ENCODE measurements around the gene FBXW9.
"Not testable (repeated sequence)": the region's sequence is repeated elsewhere in the genome, so short reads cannot be mapped to it uniquely, and the experiment has no call there.

The FBXW9 gene

GRCh38 chr19:12715102-12715501, 18.7 kb upstream of the FBXW9 start:
- no peak for TF ChIP-seq TCF4 (CRISPR knock-in tag; IDR thresholded peaks at IDR 0.05; ENCODE audit: borderline replicate concordance)
- TF ChIP-seq, protein P1, sequence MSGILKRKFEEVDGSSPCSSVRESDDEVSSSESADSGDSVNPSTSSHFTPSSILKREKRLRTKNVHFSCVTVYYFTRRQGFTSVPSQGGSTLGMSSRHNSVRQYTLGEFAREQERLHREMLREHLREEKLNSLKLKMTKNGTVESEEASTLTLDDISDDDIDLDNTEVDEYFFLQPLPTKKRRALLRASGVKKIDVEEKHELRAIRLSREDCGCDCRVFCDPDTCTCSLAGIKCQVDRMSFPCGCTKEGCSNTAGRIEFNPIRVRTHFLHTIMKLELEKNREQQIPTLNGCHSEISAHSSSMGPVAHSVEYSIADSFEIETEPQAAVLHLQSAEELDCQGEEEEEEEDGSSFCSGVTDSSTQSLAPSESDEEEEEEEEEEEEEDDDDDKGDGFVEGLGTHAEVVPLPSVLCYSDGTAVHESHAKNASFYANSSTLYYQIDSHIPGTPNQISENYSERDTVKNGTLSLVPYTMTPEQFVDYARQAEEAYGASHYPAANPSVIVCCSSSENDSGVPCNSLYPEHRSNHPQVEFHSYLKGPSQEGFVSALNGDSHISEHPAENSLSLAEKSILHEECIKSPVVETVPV (CRISPR knock-in tag; IDR thresholded peaks at IDR 0.05): no peak
- TF ChIP-seq TOX (CRISPR knock-in tag; IDR thresholded peaks at IDR 0.05; ENCODE audit: borderline replicate concordance): no peak
- TF ChIP-seq ZNF565 (CRISPR knock-in tag; conservative IDR thresholded peaks at IDR 0.05; ENCODE audit: low read depth): no peak
- no peak for TF ChIP-seq ZNF8 (CRISPR knock-in tag; IDR thresholded peaks at IDR 0.05)
- TF ChIP-seq BACH2 (CRISPR knock-in tag; IDR thresholded peaks at IDR 0.05; ENCODE audit: borderline replicate concordance): no peak
- no peak for TF ChIP-seq ZFP30 (CRISPR knock-in tag; IDR thresholded peaks at IDR 0.05)
- ATAC-seq: no peak

DNA sequence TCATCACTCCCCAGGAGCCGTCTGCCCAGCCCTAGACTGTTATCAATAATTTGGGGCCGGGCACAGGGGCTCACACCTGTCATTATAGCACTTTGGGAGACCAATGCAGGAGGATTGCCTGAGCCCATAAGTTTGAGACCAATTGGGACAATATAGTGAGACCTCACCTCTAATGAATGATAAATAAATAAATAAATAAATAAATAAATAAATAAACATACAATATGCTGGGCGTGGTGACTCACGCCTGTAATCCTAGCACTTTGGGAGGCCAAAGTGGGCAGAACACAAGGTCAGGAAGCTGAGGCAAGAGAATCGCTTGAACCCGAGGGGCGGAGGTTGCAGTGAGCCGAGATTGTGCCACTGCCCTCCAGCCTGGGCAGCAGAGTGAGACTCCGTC, 16.9 kb upstream of the FBXW9 start:
- not testable (repeated sequence) for ATAC-seq

DNA sequence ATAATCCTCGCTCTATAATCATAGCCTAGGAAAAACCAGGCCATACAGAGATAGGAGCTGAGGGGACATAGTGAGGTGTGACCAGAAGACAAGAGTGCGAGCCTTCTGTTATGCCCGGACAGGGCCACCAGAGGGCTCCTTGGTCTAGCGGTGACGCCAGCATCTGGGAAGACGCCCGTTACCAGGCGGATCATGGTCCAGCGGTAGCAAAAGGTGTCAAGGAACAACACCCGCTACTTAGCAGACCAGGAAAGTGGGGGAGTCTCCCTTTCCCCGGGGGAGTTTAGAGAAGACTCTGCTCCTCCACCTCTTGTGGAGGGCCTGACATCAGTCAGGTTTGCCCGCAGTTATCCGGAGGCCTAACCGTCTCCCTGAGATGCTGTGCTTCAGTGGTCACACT, 15.6 kb upstream of the FBXW9 start:
- not testable (repeated sequence) for ATAC-seq

DNA sequence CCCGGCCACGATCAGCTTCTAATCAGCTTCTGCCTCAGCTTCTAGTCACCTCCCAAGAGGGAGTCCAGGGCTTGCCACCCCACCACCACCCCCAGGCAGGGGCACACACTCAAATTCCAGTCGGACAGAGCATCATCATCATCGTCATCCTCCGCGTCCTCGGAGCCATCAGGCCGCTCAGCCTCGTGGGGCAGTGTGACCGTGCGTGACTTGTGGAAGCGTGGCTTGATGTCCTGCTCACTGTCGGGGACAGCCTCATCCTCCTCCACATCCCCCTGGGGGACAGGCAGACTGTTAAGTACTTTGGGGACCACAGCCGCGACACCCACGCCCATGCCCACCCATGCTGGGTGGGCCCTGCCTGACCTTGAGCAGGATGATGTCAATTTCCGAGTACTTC, 14.8 kb upstream of the FBXW9 start:
- TF ChIP-seq ZNF70 (CRISPR knock-in tag; IDR thresholded peaks at IDR 0.05) (no peak), ESRRG (CRISPR knock-in tag; IDR thresholded peaks at IDR 0.05) (no peak), PATZ1 (CRISPR knock-in tag; IDR thresholded peaks at IDR 0.05; ENCODE audit: borderline replicate concordance) (no peak), RARB (CRISPR knock-in tag; IDR thresholded peaks at IDR 0.05) (no peak), PPARA (CRISPR knock-in tag; IDR thresholded peaks at IDR 0.05; ENCODE audit: borderline replicate concordance) (no peak), OSR1 (CRISPR knock-in tag; IDR thresholded peaks at IDR 0.05) (no peak), ZC3H10 (CRISPR knock-in tag; IDR thresholded peaks at IDR 0.05) (no peak), TCF4 (CRISPR knock-in tag; IDR thresholded peaks at IDR 0.05; ENCODE audit: borderline replicate concordance) (no peak)
- no peak for ATAC-seq

GRCh38 chr19:12708641-12709040, 12.2 kb upstream of the FBXW9 start:
- TF ChIP-seq ZC3H10 (CRISPR knock-in tag; IDR thresholded peaks at IDR 0.05) (no peak), ZNF8 (CRISPR knock-in tag; IDR thresholded peaks at IDR 0.05) (no peak), PPARA (CRISPR knock-in tag; IDR thresholded peaks at IDR 0.05; ENCODE audit: borderline replicate concordance) (no peak), ZFP30 (CRISPR knock-in tag; IDR thresholded peaks at IDR 0.05) (no peak)
- ATAC-seq: no peak

DNA sequence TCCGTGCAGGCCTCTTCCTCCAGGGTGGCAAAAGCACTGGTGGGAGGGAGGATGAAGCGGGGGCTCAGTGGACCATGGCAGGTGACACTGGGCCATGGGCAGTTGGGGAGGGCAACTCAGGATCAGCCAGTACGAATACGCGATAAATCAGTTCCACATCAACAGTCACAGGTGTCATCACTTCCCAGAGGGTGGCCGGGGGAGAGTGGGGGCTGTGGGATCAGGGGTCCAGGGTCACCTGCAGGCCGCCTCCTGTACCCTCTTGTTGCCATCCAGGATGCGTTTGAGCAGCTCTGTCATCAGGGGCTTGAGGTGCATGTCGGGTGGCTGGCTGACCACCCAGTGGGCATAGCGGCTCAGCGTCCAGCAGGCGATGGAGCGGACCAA, 9.9 kb upstream of the FBXW9 start:
- no peak for ATAC-seq
- TF ChIP-seq TOX (CRISPR knock-in tag; IDR thresholded peaks at IDR 0.05; ENCODE audit: borderline replicate concordance) (no peak), ESRRG (CRISPR knock-in tag; IDR thresholded peaks at IDR 0.05) (no peak), ZC3H10 (CRISPR knock-in tag; IDR thresholded peaks at IDR 0.05) (no peak), ISL1 (CRISPR knock-in tag; IDR thresholded peaks at IDR 0.05) (no peak), BACH2 (CRISPR knock-in tag; IDR thresholded peaks at IDR 0.05; ENCODE audit: borderline replicate concordance) (no peak), POU6F1 (CRISPR knock-in tag; IDR thresholded peaks at IDR 0.05; ENCODE audit: borderline replicate concordance, low read depth) (no peak), ARNTL (CRISPR knock-in tag; IDR thresholded peaks at IDR 0.05; ENCODE audit: borderline replicate concordance, low read depth) (no peak), CSDC2 (CRISPR knock-in tag; IDR thresholded peaks at IDR 0.05) (no peak), PATZ1 (CRISPR knock-in tag; IDR thresholded peaks at IDR 0.05; ENCODE audit: borderline replicate concordance) (no peak), TSHZ2 (CRISPR knock-in tag; IDR thresholded peaks at IDR 0.05) (no peak), ZFP30 (CRISPR knock-in tag; IDR thresholded peaks at IDR 0.05) (no peak), CREB5 (CRISPR knock-in tag; IDR thresholded peaks at IDR 0.05; ENCODE audit: low read depth) (no peak), PPARA (CRISPR knock-in tag; IDR thresholded peaks at IDR 0.05; ENCODE audit: borderline replicate concordance) (no peak), ZNF565 (CRISPR knock-in tag; conservative IDR thresholded peaks at IDR 0.05; ENCODE audit: low read depth) (no peak)

All from SK-N-SH treated with all-trans-retinoic acid at 6 μM for 48 hours (cell line).